Chondrocyte (in vitro differentiated cells): ENCODE data around the gene MYBL2. TPM values are rescaled to one million over a fixed set of nuclear protein-coding genes. Genes with fewer than 3 reads are reported as not detected.
"Not testable (repeated sequence)": the region's sequence is repeated elsewhere in the genome, so short reads cannot be mapped to it uniquely, and the experiment has no call there.

Source experiments
- DNase-seq: peaks from one replicate; pipeline ENCODE4 v3.0.0; 2021; ENCODE audit warnings: mixed read lengths, low spot score
- H3K27ac Mint-ChIP-seq: one replicate; pipeline ENCODE4 v1.8.0; 2021; ENCODE audit warnings: mild to moderate bottlenecking, moderate library complexity, mixed read lengths; ENCODE audit not compliant: unreplicated experiment
- H3K27me3 Mint-ChIP-seq: 2 replicates; pipeline ENCODE4 v1.8.0; 2021; ENCODE audit warnings: low read depth, mixed read lengths
- H3K36me3 Mint-ChIP-seq: 2 replicates; pipeline ENCODE4 v1.8.0; 2021; ENCODE audit warnings: low read depth, mixed read lengths
- H3K4me1 Mint-ChIP-seq: 2 replicates; pipeline ENCODE4 v1.8.0; 2021; ENCODE audit warnings: low read depth, mild to moderate bottlenecking, mixed read lengths
- H3K4me3 Mint-ChIP-seq: one replicate; pipeline ENCODE4 v1.8.0; 2021; ENCODE audit warnings: mild to moderate bottlenecking, moderate library complexity, mixed read lengths; ENCODE audit not compliant: unreplicated experiment
- H3K9me3 Mint-ChIP-seq: 2 replicates; pipeline ENCODE4 v1.8.0; 2021; ENCODE audit warnings: low read depth, mixed read lengths
- CTCF ChIP-seq: fragments of 200-600 bp; sonication (generic); IDR thresholded peaks from 2 replicates; pipeline ENCODE4 v1.5.0; 2021; ENCODE audit warnings: antibody characterized with exemption, mild to moderate bottlenecking, moderate library complexity
- total RNA-seq: library from RNA; stranded (reverse); gene quantifications from 3 replicates; pipeline ENCODE4 v1.2.1, GENCODE V29; 2021

MYBL2 gene
- total RNA-seq, 1 donor from 2014 or later, result 16.8 TPM

- Mint-ChIP-seq H3K27ac (no peak overlapping the region), H3K36me3 (peaks cover 10% of the 10 kb centered on the region), H3K4me3 (no peak overlapping the region), H3K9me3 (no peaks in the 10 kb centered on the region), H3K27me3 (no peaks in the 10 kb centered on the region), H3K4me1 (peaks cover under 1% of the 10 kb centered on the region)
- no peak for TF ChIP-seq CTCF
- DNase-seq, result peak; percentile 11
Observed at GRCh38 chr20:43650997-43651525, 15.9 kb upstream of the MYBL2 start.

- not testable (repeated sequence) for H3K4me1 Mint-ChIP-seq, H3K27ac Mint-ChIP-seq, H3K9me3 Mint-ChIP-seq, H3K36me3 Mint-ChIP-seq, H3K27me3 Mint-ChIP-seq, H3K4me3 Mint-ChIP-seq
- peak; percentile 25 for DNase-seq
Observed at GRCh38 chr20:43651650-43652184, 15.2 kb upstream of the MYBL2 start.

- no peak overlapping the region for H3K4me3 Mint-ChIP-seq
- no peaks in the 10 kb centered on the region for H3K27me3 Mint-ChIP-seq
- H3K9me3 Mint-ChIP-seq, result no peaks in the 10 kb centered on the region
- peak; percentile 5 for DNase-seq
- no peak for TF ChIP-seq CTCF
- no peaks in the 10 kb centered on the region for H3K36me3 Mint-ChIP-seq
- no peak overlapping the region for H3K27ac Mint-ChIP-seq
- H3K4me1 Mint-ChIP-seq, result peaks cover 18% of the 10 kb centered on the region
Observed at GRCh38 chr20:43653966-43654365, 12.9 kb upstream of the MYBL2 start.

DNA sequence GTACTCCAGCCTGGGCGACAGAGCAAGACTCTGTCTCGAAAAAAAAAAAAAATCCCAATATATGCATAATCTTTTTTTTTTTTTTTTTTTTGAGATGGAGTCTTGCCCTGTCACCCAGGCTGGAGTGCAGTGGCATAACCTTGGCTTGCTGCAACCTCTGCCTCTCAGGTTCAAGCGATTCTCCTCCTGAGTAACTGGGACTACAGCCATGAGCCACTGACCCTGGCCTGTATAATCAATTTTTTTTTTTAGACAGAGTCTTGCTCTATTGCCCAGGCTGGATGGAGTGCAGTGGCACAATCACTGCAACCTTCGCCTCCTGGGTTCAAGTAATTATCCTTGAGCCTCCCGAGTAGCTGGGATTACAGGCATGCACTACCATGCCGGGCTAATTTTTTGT lies 11.7 kb upstream of the MYBL2 start:
- not testable (repeated sequence) for H3K36me3 Mint-ChIP-seq, H3K27me3 Mint-ChIP-seq, H3K4me3 Mint-ChIP-seq, H3K27ac Mint-ChIP-seq, H3K9me3 Mint-ChIP-seq
- peaks cover 18% of the 10 kb centered on the region for H3K4me1 Mint-ChIP-seq
- peak; percentile 21 for DNase-seq

GRCh38 chr20:43655937-43656336 lies 11.0 kb upstream of the MYBL2 start:
- TF ChIP-seq CTCF, result no peak
- no peaks in the 10 kb centered on the region for H3K9me3 Mint-ChIP-seq
- H3K27me3 Mint-ChIP-seq, result no peaks in the 10 kb centered on the region
- H3K4me1 Mint-ChIP-seq, result peaks cover 18% of the 10 kb centered on the region
- no peak for DNase-seq
- H3K36me3 Mint-ChIP-seq, result no peaks in the 10 kb centered on the region
- H3K27ac Mint-ChIP-seq, result no peak overlapping the region
- H3K4me3 Mint-ChIP-seq, result peak overlapping the region; percentile 54

GRCh38 chr20:43658069-43658722 lies 8.7 kb upstream of the MYBL2 start:
- Mint-ChIP-seq H3K27me3 (no peaks in the 10 kb centered on the region), H3K27ac (peak overlapping the region; percentile 84), H3K9me3 (no peaks in the 10 kb centered on the region), H3K36me3 (no peaks in the 10 kb centered on the region), H3K4me3 (peak overlapping the region; percentile 90), H3K4me1 (peaks cover 18% of the 10 kb centered on the region)
- DNase-seq, result peak; percentile 25
- TF ChIP-seq CTCF, result no peak
